DMS53 treated with DMSO at 0.1 percent for 48 hours (cell line): ENCODE results near the gene PHAF1.
A peak's percentile ranks its signal among the peaks of the same experiment; 100 is the strongest.

Experiments used
- DNase-seq: peaks from one replicate; lab custom pipeline; 2025; ENCODE audit not compliant: unreplicated experiment; lab: John Stamatoyannopoulos, UW

Gene PHAF1

GRCh38 chr16:67162506-67163163 is 52.9 kb downstream of the PHAF1 start:
- no peak for DNase-seq

GRCh38 chr16:67163164-67163998 is 53.6 kb downstream of the PHAF1 start:
- DNase-seq = no peak

DNA sequence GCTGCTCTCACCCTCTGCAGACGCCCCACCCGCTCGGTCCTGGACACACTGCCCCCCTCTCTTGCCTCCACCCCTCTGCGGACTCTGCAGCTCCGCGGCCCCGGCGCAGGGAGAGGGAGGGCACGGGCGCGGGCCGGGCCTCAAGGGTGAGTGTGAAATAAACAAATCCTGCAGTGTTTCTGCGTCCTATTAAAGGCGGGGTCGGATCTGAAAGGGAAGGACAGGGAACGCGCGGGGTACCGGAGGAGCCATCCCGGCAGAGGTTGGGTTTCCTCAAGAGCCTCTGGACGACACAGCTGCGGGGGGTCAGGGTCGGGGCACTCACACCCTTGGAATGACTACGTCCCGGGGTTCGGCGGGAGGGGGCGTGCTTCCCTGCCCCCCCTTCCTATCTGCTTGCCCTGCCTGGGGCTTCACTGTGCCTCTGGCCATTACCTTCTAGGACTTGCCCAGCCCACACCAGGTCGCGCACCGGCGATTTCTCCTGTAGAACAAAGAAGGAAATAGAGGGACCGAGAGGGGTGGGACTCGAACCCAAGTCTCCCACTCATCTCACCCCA is 54.3 kb downstream of the PHAF1 start:
- DNase-seq = no peak

DNA sequence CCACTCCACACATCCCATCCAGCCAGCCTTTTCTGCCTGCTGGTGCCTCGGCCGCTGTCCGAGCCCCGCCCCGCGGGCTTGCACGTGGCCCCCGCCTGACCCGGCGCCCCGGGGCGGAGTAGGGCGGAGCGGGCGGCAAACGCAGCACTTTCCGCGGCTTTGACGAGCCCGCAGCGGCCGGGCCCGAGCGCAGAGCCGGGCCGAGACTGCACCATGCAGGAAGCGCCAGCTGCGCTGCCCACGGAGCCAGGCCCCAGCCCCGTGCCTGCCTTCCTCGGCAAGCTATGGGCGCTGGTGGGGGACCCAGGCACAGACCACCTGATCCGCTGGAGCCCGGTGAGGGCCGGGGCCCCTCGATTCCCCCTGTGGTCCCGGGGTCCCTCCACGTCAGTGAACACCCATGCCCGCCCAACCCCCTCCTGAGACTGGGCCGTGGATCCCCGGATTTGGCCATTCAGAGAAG is 54.9 kb downstream of the PHAF1 start, which contains the start of gene HSF4:
Gene HSF4, plus strand, starts transcription at position 147 of the 463 bp plus-strand sequence. Its CDS starts 67 bp downstream, at position 214.
- DNase-seq = no peak

DNA sequence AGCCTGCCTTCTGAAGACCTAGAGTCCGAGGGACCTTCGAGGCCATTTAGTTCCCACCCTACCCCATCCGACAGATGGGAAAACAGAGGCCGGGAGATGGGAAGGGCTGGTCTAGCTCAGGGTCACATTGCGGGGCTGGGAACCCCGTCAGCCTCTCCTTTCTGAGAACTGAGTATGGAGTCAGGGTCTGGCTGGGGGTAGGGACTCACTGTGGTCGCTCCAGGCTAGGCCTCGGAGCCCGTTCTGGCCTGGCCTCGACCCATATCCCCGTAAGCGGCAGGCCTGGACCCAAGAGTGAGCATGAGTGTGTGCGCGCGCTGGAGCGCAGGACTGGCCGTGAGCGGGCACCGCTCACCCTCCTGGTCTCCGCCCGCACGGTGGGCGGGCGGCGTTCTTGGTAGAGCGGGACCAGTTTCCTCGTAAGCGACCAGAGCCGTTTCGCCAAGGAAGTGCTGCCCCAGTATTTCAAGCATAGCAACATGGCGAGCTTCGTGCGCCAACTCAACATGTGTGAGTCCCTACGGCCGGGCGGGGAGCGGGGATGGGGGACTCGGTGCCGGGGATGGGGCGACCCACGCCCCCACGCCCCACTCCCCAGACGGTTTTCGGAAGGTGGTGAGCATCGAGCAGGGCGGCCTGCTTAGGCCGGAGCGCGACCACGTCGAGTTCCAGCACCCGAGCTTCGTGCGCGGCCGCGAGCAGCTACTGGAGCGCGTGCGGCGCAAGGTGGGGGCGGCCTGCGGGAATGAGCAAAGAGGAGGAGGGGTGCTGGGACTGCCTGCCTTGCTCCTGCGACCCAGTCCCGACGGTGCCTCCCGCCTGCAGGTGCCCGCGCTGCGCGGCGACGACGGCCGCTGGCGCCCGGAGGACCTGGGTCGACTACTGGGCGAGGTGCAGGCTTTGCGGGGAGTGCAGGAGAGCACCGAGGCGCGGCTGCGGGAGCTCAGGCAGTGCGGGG is 55.7 kb downstream of the PHAF1 start:
- no peak for DNase-seq

DNA sequence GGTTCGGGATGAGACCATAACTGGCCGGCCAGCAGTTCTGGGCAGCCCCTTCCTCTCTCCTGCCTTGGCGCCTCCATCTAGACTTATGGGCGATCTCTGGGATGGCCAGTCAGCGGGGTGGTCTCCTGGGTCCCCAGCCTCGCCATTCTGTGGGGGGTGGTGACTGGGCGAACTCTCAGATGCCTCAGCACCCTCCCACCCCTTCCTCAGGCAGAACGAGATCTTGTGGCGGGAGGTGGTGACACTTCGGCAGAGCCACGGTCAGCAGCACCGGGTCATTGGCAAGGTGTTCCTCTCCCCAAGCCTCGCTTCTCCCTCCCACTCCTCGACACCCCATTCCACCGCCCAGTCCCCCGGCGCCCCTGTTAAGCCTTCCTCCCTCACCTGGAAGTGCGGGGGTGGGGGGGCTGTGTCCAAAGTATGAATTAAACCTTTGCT is 56.4 kb downstream of the PHAF1 start:
- DNase-seq = no peak

- no peak for DNase-seq
These were observed 56.9 kb downstream of the PHAF1 start for GRCh38 chr16:67166598-67167168.

GRCh38 chr16:67167588-67167987 is 57.8 kb downstream of the PHAF1 start:
- DNase-seq = no peak

DNA sequence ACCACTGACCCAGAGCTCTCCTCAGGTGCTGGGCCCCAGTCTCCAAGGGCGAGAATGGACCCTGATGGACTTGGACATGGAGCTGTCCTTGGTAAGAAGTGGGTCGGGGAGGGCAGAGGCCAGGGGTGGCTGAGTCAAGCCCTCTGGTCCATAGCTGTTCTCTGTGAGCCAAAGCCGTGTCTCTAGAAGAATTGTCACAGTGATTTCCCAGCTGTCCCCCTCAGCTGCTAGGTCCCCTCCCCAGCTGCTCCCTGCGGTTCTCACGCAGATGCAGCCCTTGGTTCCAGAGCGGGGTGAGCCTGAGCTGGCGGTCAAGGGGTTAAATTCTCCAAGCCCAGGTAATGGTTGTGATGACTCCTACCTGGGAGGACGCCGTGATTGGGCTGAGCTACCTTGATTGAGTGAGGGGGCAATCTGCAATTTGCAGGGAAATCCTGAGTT is 59.3 kb downstream of the PHAF1 start:
- no peak for DNase-seq

DNA sequence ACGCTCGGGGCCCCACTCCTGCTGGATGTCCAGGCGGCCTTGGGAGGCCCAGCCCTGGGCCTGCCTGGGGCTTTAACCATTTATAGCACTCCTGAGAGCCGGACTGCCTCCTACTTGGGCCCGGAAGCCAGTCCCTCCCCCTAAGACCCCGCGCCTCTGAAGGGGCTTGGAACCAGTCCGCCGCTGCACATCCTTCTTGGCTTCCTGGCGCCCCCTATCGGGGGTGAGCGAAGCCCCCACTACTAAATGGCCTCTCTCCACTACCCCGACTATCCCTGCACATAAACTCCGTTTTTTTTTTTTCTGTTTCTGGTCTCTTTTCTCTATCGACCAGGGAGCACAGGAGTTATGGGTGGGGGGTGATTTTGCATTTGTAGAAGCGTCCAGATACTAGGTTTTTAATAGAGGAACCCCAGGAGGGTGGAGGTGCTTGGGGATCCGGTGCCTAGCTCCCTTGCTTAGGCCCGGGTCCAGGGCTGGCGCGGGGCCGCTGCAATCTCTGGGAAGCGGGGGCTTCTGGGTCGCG is 60.0 kb downstream of the PHAF1 start:
- no peak for DNase-seq

DNA sequence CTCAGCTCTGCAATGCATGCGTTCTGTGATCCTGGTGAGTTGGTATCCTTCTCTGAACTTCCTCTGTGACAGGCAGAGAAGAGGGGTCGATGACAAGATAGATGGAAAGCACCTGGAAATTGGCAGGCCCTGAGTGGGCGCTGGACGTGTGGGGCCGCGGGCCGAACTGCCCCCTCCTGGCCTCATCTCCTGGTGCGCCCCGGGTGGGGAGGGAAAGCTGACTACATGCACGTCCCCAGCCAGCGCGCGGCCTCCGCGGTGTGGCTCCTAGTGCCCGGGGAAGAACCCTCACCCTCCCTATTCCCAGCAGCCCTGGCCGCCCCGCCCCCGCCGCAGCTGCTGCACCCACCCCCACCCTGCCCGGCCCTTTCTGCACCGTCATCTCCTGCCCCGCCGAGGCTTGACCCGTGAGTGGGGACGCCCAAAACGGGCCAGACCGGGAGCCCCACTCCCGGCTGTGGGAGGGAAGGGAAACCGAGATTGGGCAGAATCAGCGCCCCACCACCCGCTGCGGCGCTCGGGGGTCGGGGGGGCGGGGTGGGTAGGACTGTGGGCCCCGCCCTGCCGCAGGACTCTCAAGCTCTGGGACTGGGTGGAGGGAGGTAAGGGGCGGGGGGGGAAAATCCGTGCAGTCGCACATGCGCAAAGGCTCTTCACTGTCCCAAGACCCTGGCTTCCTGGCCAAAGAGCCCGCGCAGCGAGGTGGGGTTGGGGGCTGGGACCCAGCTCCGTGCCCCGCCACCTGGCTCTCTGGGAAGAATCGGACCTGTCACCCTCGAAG is 60.6 kb downstream of the PHAF1 start, which contains the start of gene NOL3:
Gene NOL3, plus strand, starts transcription at position 371 of the 781 bp plus-strand sequence.
- DNase-seq = peak; percentile 55

- no peak for DNase-seq
These were observed 61.4 kb downstream of the PHAF1 start for GRCh38 chr16:67170949-67171649.

DNA sequence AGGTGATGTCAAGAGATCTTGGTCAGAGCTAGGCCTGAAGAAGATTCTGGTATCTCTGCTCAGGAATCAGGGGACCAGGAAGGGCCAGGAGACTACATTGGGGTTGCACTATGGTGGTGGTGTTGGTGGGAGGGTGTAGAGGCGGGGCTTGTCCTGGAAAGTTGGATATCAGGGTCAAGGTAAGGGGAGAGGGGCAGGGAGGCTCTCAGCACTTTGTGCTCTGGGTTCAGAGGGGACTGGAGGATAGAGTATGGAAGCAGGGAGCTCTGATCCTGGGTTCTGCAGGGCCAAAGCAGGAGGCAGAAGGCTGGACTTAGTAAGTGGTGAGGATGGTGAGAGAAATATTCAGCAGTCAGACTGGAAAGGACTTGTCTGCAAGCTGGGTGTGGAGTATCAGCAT is 63.6 kb downstream of the PHAF1 start:
- no peak for DNase-seq

GRCh38 chr16:67173808-67174705 is 64.3 kb downstream of the PHAF1 start:
- DNase-seq = peak; percentile 79

DNA sequence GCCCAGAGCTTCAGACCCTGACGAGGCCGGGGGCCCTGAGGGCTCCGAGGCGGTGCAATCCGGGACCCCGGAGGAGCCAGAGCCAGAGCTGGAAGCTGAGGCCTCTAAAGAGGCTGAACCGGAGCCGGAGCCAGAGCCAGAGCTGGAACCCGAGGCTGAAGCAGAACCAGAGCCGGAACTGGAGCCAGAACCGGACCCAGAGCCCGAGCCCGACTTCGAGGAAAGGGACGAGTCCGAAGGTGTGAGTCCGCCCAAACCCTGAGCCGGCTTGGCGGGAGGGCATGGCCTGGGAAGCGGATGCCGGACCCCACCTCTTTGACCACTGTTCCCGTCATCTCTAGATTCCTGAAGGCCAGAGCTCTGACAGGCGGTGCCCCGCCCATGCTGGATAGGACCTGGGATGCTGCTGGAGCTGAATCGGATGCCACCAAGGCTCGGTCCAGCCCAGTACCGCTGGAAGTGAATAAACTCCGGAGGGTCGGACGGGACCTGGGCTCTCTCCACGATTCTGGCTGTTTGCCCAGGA is 65.0 kb downstream of the PHAF1 start:
- no peak for DNase-seq

DNA sequence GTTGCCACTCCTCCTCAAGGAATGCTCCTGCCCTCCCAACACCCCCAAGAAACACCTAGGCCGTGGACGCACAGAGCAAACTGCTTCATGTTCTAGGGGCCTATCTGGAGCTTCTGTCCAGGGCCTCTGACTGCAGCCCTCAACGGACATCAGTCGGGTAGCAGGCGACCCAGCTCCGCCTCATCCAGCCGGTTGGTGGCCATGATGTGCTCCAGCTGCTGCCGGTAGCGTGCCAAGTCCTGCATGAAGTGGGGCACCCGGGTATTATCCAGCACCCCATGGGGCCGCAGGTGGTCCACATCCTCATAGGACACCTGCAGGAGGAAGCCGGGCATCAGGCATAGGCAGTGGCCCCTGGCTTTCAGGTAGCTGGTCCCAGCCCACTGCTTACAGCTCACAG is 66.9 kb downstream of the PHAF1 start:
- DNase-seq = no peak
